ENCODE measurements around the gene NOL4L.

The NOL4L gene

GRCh38 chr20:32559753-32560380, 25.3 kb downstream of the NOL4L start:
- no peak for DNase-seq

GRCh38 chr20:32559205-32559752, 25.9 kb downstream of the NOL4L start:
- no peak for DNase-seq

GRCh38 chr20:32558526-32558925, 26.6 kb downstream of the NOL4L start:
- no peak for DNase-seq

GRCh38 chr20:32557319-32557718, 27.8 kb downstream of the NOL4L start:
- no peak for DNase-seq

DNA sequence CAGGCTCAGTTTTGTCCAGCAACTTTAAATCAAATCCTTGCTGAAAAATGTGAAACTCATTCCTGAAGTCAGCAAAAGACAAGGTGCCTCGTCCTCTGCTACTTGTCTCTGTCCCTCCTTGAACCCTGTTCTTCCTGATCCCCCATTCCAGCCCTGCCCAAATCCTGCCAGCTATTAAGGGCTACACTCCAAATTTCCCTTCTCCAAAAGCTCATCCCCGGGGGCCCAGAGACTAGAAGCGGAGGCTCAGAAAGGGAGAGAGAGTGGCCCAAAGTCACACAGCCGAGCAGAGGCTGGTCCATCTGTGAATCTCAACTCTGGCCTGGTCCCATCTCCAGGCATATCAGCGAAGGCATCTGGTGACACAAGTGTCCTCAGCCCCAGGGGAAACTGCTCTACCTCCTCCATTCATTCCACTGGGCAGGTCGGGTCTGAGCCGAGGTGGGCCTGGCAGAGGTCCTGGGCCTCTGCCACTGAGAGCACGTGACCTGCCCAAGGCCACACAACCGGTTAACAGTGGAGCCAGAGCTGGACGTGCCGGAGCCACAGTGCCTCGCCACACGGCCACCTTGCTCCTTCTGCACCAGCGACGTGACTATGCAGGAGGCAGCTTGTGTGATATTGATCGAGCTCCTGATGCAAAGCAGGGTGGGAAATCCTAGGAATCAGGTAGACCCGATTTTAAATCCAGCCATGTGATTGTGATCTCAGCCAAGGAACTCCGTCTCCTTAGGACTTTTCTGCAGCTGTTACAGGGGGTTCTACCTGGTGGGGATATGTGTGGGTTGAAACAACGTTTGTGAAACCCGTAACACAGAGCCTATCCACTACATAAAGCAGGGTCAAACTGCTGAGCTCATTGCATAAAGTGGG, 28.6 kb downstream of the NOL4L start:
- no peak for DNase-seq

DNA sequence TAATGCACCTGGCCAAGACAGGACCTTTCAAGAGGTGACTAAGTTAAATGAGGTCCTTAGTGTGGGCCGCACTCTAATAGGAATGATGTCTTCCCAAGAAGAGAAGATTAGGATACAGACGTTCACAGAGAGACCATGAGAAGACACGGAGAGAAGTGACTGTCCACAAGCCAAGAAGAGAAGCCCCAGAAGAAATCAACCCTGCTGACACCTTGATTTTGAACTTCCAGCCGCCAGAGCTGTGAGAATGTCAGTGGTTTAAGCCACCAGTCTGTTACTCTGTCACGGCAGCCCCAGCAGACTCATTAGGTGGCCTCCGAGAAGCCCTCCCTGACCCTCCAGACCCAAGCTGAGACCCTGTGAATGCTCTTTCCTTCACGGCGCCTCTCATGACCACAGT, 29.5 kb downstream of the NOL4L start:
- no peak for DNase-seq

GRCh38 chr20:32554965-32555289, 30.2 kb downstream of the NOL4L start:
- no peak for DNase-seq

DNA sequence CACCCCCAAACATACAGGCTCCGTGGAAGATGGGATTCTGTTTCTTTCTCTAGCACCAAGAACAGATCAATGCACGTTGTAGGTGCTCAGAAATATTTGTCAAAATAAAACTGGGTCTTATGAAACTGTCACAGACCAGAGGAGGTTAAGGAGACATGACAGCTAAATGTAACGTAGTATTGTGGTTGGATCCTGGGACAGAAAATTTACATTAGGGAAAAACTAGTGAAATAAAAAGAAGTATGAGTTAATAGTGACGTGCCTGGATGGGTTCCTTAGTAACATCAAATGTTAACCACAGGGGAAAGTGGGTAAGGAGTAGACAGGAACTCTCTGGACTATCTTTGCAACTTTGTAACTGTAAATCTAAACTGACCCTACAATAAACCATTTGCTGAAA, 31.5 kb downstream of the NOL4L start:
- DNase-seq = no peak

DNA sequence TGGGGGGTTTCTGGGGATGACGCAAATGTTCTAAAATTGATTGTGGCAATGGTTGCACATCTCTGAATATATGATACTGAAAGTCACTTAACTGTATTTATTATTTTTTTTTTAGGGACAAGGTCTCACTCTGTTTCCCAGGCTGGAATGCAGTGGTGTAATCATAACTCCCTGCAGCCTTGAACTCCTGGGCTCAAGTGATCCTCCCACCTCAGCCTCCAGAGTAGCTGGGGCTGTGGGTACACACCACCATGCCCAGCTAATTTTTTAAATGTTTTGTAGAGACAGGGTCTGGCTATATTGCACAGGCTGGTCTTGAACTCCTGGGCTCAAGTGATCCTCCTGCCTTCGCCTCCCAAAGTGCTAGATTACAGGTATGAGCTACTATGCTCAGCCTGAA, 33.4 kb downstream of the NOL4L start:
- DNase-seq = no peak

- DNase-seq = no peak
Measured at GRCh38 chr20:32549842-32550241, 35.3 kb downstream of the NOL4L start.

GRCh38 chr20:32547753-32548034, 37.4 kb downstream of the NOL4L start:
- DNase-seq = no peak

GRCh38 chr20:32546918-32547752, 38.0 kb downstream of the NOL4L start:
- no peak for DNase-seq

- DNase-seq = no peak
Measured at GRCh38 chr20:32544893-32545840, 40.0 kb downstream of the NOL4L start.

DNA sequence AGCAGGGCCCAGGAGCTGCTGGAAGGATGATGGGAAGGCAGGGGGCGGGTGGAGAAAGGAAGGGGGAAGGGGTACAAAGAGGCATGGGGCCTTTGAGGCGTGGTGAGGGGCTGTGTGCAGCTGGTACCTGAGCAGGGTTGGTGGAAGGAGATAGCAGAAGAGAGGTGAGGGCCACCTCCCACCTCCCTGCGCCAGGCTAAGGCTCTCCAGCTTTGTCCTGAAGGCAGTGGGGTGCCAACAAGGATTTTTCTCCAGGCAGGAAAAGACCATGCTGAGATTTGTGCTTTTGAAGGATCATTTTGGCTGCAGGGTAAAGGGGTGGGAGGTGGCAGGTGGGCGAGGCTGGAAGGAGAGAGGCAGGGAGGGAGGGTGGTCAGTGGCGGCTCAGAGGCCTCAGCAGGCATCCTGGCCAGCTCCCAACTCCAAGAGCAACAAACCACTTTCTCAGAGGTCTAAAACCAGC, 40.8 kb downstream of the NOL4L start:
- no peak for DNase-seq

DNA sequence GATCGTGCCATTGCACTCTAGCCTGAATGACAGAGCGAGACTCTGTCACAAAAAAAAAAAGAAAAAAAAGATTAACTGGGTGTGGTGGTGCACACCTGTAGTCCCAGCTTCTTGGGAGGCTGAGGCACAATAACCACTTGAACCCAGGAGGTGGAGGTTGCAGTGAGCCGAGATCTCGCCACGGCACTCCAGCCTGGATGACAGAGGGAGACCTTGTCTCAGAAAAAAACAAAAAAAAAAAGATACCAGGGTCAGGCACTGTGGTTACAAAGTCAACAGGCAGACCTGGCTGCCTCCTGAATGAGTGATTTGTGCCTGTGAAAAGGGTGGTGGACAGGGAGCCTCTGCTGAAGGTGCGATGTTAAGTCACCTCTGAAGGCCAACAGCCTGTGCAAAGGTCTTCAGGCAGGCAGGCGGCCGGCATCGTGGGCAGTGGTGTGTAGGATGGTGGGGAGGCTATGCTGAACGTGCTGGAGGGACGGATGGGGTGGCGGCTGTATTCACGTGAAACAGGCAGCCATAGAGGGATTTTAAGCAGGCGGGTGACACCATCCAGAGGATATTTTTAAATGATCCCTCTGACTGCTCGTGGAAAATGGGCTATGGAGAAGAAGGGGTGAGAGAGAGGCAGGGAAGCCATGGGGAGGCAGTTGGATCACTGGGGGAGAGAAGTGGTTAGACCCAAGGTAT, 41.4 kb downstream of the NOL4L start:
- DNase-seq = no peak

GRCh38 chr20:32542259-32542615, 42.9 kb downstream of the NOL4L start:
- no peak for DNase-seq

GRCh38 chr20:32541323-32542258, 43.5 kb downstream of the NOL4L start:
- no peak for DNase-seq

DNA sequence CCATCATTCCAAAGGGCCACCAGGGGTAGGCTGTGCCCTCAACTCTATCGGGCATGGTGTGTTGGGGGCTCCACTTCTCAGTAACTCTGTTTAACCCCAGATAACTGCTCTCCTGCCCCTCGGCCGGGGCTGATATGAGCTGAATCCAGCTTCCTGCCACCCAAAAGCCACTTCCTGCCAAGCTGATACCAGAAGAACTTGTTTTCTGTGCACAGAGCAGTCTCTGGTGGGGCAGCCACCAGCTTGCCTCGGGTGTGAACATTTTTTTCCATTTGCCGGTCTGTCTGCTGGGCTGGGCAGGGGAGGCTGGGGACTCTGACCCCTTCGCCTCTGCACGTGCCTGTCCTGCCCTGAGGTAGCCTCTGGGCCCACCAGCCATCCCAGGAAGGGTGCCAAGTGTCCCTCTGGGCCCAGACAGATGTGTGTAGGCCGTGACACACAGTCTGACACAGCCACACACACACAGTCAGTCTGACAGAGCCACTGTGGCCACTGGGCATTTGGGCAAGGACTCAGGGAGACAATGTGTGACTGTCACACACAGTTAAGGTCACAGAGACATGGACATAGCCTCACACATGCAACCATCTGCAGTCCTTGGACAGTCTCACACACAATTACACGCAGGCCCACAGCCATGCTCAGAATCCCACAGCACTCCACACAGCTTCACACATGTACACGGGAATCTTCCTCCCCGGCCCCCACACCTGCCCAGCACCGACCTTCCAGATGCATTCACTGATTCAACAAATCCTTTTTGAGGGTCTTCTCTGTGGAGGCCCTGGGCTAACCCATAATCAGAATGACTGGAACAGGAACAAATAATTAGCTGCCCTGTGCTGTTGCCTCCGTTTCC, 45.1 kb downstream of the NOL4L start:
- DNase-seq = peak; percentile 80

DNA sequence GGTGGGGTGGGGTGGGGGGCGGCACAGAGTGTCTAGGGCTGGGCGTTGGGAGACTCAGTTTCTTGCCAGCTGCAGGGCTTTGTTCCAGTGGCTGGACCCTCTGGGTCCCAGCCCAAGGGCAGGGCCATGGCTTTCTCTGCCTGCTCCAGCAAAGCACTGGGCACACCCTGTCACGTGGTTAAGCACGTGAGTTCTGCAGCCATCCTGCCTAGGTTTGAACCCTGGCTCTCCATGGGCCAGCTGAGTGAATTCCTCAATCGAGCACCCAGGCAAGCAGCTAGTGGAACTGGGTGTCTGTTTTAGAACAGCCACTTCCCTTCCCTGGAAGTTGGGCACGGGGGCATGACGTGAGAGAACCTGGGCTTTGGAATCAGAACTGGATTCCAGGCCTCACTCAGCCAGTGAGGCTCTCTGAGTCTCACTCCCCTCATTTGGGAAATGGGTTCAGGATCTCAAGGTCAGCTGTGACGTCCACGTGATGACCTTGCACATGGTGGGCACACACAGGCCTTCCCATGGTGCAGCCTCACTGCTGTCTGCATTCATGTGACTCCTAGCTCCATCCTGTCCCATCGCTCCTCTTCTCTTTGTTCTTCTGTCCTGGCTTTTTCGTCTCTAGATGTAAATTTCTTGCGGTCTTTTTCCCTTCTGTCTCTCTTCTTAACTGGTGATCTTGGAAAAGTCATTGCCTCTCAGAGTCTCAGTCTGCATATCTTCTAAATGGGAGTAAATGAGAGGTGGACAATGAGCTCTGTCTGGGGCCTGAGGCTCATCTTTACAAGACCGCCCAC, 45.9 kb downstream of the NOL4L start:
- DNase-seq = no peak
